ENCODE results near the gene UGT1A4.

The UGT1A4 gene

DNA sequence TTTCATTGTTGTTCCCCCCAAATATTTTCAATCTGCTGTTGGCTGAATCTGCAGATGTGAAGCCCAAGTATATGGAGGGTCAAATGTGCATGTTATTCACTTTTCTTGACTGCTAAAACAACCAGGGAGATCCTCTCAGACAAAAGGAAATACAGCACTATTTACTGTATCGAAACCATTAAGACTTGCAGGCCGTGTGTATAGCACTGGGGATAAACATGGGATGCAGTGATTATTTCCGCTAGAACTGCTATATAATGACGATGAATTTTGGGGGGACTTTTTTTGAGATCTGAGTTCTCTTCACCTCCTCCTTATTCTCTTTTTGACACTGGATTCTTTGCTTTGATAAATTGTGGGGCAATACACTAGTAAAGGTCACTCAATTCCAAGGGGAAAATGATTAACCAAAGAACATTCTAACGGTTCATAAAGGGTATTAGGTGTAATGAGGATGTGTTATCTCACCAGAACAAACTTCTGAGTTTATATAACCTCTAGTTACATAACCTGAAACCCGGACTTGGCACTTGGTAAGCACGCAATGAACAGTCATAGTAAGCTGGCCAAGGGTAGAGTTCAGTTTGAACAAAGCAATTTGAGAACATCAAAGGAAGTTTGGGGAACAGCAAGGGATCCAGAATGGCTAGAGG, 38.0 kb downstream of the UGT1A4 start:
- Histone ChIP-seq H3K4me3 (ENCODE audit: low read length) (no peak overlapping the region), H3K9me3 (ENCODE audit: insufficient read depth, low read depth, low read length) (peaks cover 6% of the 10 kb centered on the region), H3K27me3 (ENCODE audit: insufficient read depth, low read length) (no peaks in the 10 kb centered on the region), H3K9ac (ENCODE audit: low read depth, low read length) (no peak overlapping the region), H3K4me1 (ENCODE audit: insufficient read depth, low read length) (no peaks in the 10 kb centered on the region), H3K36me3 (ENCODE audit: insufficient read depth, low read length) (no peaks in the 10 kb centered on the region), H3K27ac (ENCODE audit: low read depth, low read length) (no peak overlapping the region)
- 92% methylated on average over 5 of the region's 7 CpGs for WGBS

DNA sequence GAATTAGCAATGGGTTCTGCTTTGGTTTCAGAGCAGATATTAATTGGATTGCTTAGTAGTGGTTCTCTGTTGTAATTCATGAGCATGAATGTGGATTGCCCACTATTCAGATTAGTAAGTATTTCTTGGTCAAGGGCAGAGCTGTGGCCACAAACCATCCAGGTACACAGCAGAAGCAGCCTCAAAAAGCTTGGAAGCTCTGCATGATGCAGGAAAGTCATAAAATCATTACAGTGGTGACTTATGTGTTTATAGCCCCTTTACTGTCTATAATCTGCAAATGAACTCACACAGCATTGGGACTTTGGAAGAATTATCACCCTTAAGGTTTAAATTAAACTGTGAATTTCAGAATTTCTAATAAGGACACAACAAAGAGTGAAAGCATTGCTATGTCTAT, 39.6 kb downstream of the UGT1A4 start:
- H3K27me3 ChIP-seq (ENCODE audit: insufficient read depth, low read length) = no peaks in the 10 kb centered on the region
- no peak overlapping the region for H3K27ac ChIP-seq (ENCODE audit: low read depth, low read length)
- no peak overlapping the region for H3K9ac ChIP-seq (ENCODE audit: low read depth, low read length)
- H3K4me1 ChIP-seq (ENCODE audit: insufficient read depth, low read length) = no peaks in the 10 kb centered on the region
- no peak overlapping the region for H3K4me3 ChIP-seq (ENCODE audit: low read length)
- H3K36me3 ChIP-seq (ENCODE audit: insufficient read depth, low read length) = no peaks in the 10 kb centered on the region
- no peaks in the 10 kb centered on the region for H3K9me3 ChIP-seq (ENCODE audit: insufficient read depth, low read depth, low read length)

DNA sequence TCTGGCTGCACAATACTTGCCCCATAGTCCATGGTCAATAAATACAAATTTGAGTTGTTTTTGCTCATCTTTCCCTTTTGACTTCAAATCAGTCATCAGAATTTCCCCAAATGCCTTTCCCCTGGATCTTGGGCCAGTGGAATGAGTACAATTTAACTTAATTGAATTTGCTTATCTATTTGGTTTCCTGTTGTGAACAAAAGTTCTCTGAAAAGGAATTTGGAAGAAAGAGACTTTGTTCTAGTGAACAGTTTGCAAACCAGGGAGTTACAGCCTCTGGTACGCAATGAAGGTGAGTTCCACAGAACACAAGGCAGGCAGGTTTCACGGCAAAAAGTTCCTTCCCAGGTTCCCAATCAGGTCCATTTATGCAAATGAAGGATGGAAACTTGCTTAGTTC, 40.3 kb downstream of the UGT1A4 start:
- no peaks in the 10 kb centered on the region for H3K9me3 ChIP-seq (ENCODE audit: insufficient read depth, low read depth, low read length)
- no peaks in the 10 kb centered on the region for H3K36me3 ChIP-seq (ENCODE audit: insufficient read depth, low read length)
- H3K4me1 ChIP-seq (ENCODE audit: insufficient read depth, low read length) = no peaks in the 10 kb centered on the region
- no peaks in the 10 kb centered on the region for H3K27me3 ChIP-seq (ENCODE audit: insufficient read depth, low read length)
- no peak overlapping the region for H3K27ac ChIP-seq (ENCODE audit: low read depth, low read length)
- no peak overlapping the region for H3K9ac ChIP-seq (ENCODE audit: low read depth, low read length)
- 92% methylated on average over 2 of the region's 2 CpGs for WGBS
- H3K4me3 ChIP-seq (ENCODE audit: low read length) = no peak overlapping the region

DNA sequence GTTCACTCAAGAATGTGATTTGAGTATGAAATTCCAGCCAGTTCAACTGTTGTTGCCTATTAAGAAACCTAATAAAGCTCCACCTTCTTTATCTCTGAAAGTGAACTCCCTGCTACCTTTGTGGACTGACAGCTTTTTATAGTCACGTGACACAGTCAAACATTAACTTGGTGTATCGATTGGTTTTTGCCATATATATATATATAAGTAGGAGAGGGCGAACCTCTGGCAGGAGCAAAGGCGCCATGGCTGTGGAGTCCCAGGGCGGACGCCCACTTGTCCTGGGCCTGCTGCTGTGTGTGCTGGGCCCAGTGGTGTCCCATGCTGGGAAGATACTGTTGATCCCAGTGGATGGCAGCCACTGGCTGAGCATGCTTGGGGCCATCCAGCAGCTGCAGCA, 41.5 kb downstream of the UGT1A4 start, which contains the start of gene UGT1A1:
Gene UGT1A1 (plus strand): TSS at position 228 of the 400 bp plus-strand sequence. CDS start 18 bp downstream, at position 246.
- Histone ChIP-seq H3K36me3 (ENCODE audit: insufficient read depth, low read length) (no peaks in the 10 kb centered on the region), H3K4me3 (ENCODE audit: low read length) (no peak within 1 kb of the TSS), H3K4me1 (ENCODE audit: insufficient read depth, low read length) (no peaks in the 10 kb centered on the region), H3K27ac (ENCODE audit: low read depth, low read length) (no peak within 1 kb of the TSS), H3K9ac (ENCODE audit: low read depth, low read length) (no peak within 1 kb of the TSS), H3K9me3 (ENCODE audit: insufficient read depth, low read depth, low read length) (no peaks in the 10 kb centered on the region), H3K27me3 (ENCODE audit: insufficient read depth, low read length) (no peaks in the 10 kb centered on the region)
- 94% methylated on average over 5 of the region's 6 CpGs for WGBS

DNA sequence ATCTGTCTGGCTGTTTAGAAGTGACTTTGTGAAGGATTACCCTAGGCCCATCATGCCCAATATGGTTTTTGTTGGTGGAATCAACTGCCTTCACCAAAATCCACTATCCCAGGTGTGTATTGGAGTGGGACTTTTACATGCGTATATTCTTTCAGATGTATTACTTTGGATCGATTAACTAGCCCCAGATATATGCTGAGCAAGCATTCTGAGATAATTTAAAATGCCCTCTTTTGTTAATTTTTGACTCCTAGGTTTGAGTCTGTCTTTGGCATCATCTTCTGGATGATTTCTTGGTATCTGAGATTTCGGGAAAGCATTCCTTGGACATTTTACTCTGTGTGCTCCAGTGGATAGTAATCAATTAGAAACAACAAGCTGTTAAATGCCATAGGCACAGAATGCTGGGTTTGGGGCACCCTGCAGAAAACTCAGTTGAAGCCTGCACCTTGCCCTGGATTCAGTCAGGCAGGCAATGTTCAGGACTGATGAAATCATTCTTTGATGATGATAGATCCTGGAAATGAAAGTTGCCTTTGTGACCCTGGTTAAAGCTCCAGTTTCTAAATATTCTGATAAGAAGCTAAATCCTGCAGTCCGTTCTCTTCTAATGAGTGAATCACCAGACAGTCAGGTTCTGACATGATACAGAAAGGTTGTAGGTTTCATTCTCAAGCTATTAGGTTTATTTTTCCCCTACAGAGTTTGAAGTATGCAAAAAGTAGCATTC, 42.7 kb downstream of the UGT1A4 start:
- Histone ChIP-seq H3K27me3 (ENCODE audit: insufficient read depth, low read length) (no peaks in the 10 kb centered on the region), H3K4me1 (ENCODE audit: insufficient read depth, low read length) (no peaks in the 10 kb centered on the region), H3K4me3 (ENCODE audit: low read length) (no peak overlapping the region), H3K27ac (ENCODE audit: low read depth, low read length) (no peak overlapping the region), H3K36me3 (ENCODE audit: insufficient read depth, low read length) (no peaks in the 10 kb centered on the region), H3K9ac (ENCODE audit: low read depth, low read length) (no peak overlapping the region), H3K9me3 (ENCODE audit: insufficient read depth, low read depth, low read length) (no peaks in the 10 kb centered on the region)
- WGBS = 97% methylated on average over 4 of the region's 4 CpGs

GRCh38 chr2:233764264-233764663, 45.7 kb downstream of the UGT1A4 start:
- 90% methylated on average over 7 of the region's 7 CpGs for WGBS

GRCh38 chr2:233764761-233765160, 46.2 kb downstream of the UGT1A4 start:
- 84% methylated on average over 3 of the region's 3 CpGs for WGBS
- no peak overlapping the region for H3K27ac ChIP-seq (ENCODE audit: low read depth, low read length)
- no peak overlapping the region for H3K4me3 ChIP-seq (ENCODE audit: low read length)
- no peak overlapping the region for H3K9ac ChIP-seq (ENCODE audit: low read depth, low read length)
- H3K9me3 ChIP-seq (ENCODE audit: insufficient read depth, low read depth, low read length) = no peaks in the 10 kb centered on the region
- H3K4me1 ChIP-seq (ENCODE audit: insufficient read depth, low read length) = no peaks in the 10 kb centered on the region
- H3K27me3 ChIP-seq (ENCODE audit: insufficient read depth, low read length) = no peaks in the 10 kb centered on the region
- no peaks in the 10 kb centered on the region for H3K36me3 ChIP-seq (ENCODE audit: insufficient read depth, low read length)

More at GRCh38 chr2:233764264-233764663, 45.7 kb downstream of the UGT1A4 start:
- no peaks in the 10 kb centered on the region for H3K4me1 ChIP-seq (ENCODE audit: insufficient read depth, low read length)
- H3K9ac ChIP-seq (ENCODE audit: low read depth, low read length) = no peak overlapping the region
- H3K9me3 ChIP-seq (ENCODE audit: insufficient read depth, low read depth, low read length) = no peaks in the 10 kb centered on the region
- no peak overlapping the region for H3K27ac ChIP-seq (ENCODE audit: low read depth, low read length)
- no peaks in the 10 kb centered on the region for H3K36me3 ChIP-seq (ENCODE audit: insufficient read depth, low read length)
- no peak overlapping the region for H3K4me3 ChIP-seq (ENCODE audit: low read length)
- H3K27me3 ChIP-seq (ENCODE audit: insufficient read depth, low read length) = no peaks in the 10 kb centered on the region

GRCh38 chr2:233766416-233766815, 47.9 kb downstream of the UGT1A4 start:
- no peak overlapping the region for H3K4me3 ChIP-seq (ENCODE audit: low read length)
- H3K9ac ChIP-seq (ENCODE audit: low read depth, low read length) = no peak overlapping the region
- H3K27ac ChIP-seq (ENCODE audit: low read depth, low read length) = no peak overlapping the region
- H3K36me3 ChIP-seq (ENCODE audit: insufficient read depth, low read length) = no peaks in the 10 kb centered on the region
- WGBS = 84% methylated on average over 4 of the region's 4 CpGs
- no peaks in the 10 kb centered on the region for H3K27me3 ChIP-seq (ENCODE audit: insufficient read depth, low read length)
- H3K4me1 ChIP-seq (ENCODE audit: insufficient read depth, low read length) = no peaks in the 10 kb centered on the region
- H3K9me3 ChIP-seq (ENCODE audit: insufficient read depth, low read depth, low read length) = no peaks in the 10 kb centered on the region

DNA sequence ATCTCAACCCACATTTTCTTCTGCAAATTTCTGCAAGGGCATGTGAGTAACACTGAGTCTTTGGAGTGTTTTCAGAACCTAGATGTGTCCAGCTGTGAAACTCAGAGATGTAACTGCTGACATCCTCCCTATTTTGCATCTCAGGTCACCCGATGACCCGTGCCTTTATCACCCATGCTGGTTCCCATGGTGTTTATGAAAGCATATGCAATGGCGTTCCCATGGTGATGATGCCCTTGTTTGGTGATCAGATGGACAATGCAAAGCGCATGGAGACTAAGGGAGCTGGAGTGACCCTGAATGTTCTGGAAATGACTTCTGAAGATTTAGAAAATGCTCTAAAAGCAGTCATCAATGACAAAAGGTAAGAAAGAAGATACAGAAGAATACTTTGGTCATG, 49.5 kb downstream of the UGT1A4 start:
- Histone ChIP-seq H3K4me3 (ENCODE audit: low read length) (no peak overlapping the region), H3K9me3 (ENCODE audit: insufficient read depth, low read depth, low read length) (no peaks in the 10 kb centered on the region), H3K9ac (ENCODE audit: low read depth, low read length) (no peak overlapping the region), H3K36me3 (ENCODE audit: insufficient read depth, low read length) (no peaks in the 10 kb centered on the region), H3K27ac (ENCODE audit: low read depth, low read length) (no peak overlapping the region), H3K27me3 (ENCODE audit: insufficient read depth, low read length) (no peaks in the 10 kb centered on the region), H3K4me1 (ENCODE audit: insufficient read depth, low read length) (no peaks in the 10 kb centered on the region)
- 75% methylated on average over 4 of the region's 4 CpGs for WGBS

DNA sequence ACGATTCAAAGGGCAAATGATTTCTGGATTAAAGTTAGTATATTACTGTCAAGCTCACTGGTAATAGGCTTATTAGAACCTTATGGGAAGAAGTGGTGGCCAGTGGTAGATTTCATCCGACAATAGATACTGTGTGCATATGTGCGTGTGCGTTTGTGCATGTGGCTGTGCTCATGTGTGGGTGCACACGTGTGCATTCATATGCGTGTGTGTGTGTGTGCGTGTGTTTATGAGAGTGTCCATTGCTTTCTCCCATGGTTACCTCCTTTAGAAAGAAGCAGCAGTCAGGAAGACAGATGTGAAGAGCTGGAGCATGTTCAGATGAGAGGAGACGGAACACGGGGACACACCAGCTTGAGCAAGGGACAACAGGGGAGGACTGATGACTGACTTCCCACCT, 50.7 kb downstream of the UGT1A4 start:
- Histone ChIP-seq H3K4me1 (ENCODE audit: insufficient read depth, low read length) (no peaks in the 10 kb centered on the region), H3K27me3 (ENCODE audit: insufficient read depth, low read length) (no peaks in the 10 kb centered on the region), H3K4me3 (ENCODE audit: low read length) (no peak overlapping the region), H3K9me3 (ENCODE audit: insufficient read depth, low read depth, low read length) (no peaks in the 10 kb centered on the region), H3K9ac (ENCODE audit: low read depth, low read length) (no peak overlapping the region), H3K36me3 (ENCODE audit: insufficient read depth, low read length) (no peaks in the 10 kb centered on the region), H3K27ac (ENCODE audit: low read depth, low read length) (no peak overlapping the region)
- WGBS = 96% methylated on average over 9 of the region's 9 CpGs

DNA sequence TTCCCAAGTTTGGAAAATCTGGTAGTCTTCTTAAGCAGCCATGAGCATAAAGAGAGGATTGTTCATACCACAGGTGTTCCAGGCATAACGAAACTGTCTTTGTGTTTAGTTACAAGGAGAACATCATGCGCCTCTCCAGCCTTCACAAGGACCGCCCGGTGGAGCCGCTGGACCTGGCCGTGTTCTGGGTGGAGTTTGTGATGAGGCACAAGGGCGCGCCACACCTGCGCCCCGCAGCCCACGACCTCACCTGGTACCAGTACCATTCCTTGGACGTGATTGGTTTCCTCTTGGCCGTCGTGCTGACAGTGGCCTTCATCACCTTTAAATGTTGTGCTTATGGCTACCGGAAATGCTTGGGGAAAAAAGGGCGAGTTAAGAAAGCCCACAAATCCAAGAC, 53.6 kb downstream of the UGT1A4 start:
- Histone ChIP-seq H3K4me3 (ENCODE audit: low read length) (no peak overlapping the region), H3K9ac (ENCODE audit: low read depth, low read length) (no peak overlapping the region), H3K27me3 (ENCODE audit: insufficient read depth, low read length) (no peaks in the 10 kb centered on the region), H3K27ac (ENCODE audit: low read depth, low read length) (no peak overlapping the region), H3K9me3 (ENCODE audit: insufficient read depth, low read depth, low read length) (no peaks in the 10 kb centered on the region), H3K4me1 (ENCODE audit: insufficient read depth, low read length) (no peaks in the 10 kb centered on the region), H3K36me3 (ENCODE audit: insufficient read depth, low read length) (no peaks in the 10 kb centered on the region)
- WGBS = 90% methylated on average over 16 of the region's 16 CpGs

Measured in HUES64 (cell line).